Measurements from ENCODE around the gene COL25A1.

COL25A1 gene

DNA sequence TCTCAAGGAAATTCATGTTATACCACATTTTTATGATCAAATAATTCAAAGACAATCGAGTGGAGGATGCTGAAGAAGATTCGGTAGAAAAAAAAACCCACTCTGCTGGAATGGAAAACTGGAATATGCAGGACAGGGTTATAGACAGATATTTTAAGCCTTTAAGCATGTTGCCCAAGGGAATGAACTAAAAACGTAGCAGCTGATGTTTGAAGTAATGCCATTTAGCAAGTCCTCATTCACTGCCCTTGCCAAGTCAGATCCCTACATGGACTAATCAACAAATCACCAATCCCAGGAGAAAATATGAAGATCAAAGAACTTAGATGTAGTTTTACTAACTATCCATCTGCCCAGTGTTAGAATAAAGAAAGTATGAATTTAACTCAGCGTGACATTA is 464.0 kb downstream of the COL25A1 start:
- DNase-seq, result no peak

DNA sequence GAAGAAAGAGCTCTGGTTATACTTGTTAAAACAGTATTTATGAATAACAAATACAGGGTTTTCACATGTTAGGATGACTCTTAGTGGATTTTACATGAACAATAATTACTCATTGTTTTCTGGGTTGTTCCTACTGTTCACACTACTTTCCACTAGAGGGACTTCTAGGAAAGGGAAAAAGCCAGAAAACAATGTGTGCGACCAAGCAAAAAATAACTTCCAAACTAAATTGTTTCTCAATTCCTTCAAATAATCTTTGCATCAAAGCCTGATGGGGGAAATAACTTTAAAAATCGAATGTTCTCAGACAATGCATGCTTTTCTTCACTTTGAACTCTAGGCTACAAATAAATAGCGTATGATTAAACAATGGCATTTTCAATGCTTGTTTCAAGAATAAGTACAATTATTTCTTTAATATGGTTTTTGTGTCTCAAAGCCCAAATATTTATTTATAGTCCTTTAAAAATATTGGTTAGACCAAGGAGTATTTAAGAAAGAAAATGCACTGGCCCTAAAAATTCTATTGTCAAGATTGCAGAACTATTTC is 467.5 kb downstream of the COL25A1 start:
- no peak for DNase-seq

- DNase-seq, result no peak
These were observed 468.2 kb downstream of the COL25A1 start for GRCh38 chr4:108834166-108834834.

- no peak for DNase-seq
These were observed 469.4 kb downstream of the COL25A1 start for GRCh38 chr4:108833046-108833445.

GRCh38 chr4:108831886-108832285 is 470.6 kb downstream of the COL25A1 start:
- DNase-seq, result no peak

DNA sequence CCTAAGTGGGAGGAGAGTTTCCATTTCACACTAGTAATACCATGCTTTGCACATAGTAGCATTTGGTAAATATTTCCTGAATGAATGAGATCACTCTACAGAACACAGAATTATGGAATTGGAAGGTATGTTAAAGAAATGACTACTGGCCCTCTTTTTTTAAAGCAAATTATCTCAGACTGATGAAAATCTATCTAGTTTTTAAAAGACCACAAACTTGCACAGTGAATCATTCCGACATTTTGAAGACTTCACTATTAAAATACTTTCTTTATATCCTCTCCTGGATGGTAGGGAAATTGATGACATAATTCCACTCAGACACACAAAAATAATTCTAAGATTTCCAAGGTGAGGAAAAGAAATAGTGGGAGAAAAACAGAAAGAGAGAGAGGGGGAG is 471.2 kb downstream of the COL25A1 start:
- no peak for DNase-seq

GRCh38 chr4:108830509-108831244 is 471.8 kb downstream of the COL25A1 start:
- no peak for DNase-seq

- no peak for DNase-seq
These were observed 472.4 kb downstream of the COL25A1 start for GRCh38 chr4:108829966-108830492.

DNA sequence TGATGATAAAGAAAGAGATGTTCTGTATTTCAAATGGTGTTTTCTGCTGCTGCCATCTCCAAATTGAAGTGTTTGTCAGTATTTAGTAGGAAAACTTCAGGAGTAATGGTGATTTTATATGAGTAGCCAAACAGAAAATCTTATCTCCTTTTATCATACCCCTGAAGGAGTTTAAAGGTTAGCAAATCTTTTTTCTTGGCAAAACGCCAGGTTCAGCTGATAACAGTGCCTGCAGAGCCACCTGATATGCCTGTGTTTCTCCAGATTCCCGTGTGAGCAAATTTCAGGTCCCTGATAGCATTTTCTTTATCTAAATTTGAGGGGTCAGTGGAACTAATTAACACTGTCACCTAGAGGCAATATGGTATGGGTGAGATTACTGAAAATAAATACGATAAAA is 473.8 kb downstream of the COL25A1 start:
- no peak for DNase-seq

DNA sequence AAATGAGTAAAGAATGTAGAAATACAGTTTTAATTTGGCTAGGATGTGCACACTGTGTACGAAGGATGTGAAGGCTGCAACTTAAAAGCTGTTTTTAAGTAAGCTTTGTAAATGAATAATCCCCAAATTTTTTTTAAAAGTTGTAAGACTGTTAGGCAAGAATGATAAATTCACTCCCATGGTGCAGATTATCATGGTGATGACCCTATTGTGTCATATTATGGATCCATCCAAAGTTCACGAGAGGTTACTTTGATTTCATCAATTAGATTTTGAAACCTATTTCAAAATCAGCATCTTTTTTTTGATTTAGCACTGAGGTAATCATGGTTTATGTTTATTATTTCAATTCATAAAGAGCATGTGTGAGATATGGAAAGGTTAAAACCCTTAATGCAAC is 476.7 kb downstream of the COL25A1 start:
- no peak for DNase-seq

DNA sequence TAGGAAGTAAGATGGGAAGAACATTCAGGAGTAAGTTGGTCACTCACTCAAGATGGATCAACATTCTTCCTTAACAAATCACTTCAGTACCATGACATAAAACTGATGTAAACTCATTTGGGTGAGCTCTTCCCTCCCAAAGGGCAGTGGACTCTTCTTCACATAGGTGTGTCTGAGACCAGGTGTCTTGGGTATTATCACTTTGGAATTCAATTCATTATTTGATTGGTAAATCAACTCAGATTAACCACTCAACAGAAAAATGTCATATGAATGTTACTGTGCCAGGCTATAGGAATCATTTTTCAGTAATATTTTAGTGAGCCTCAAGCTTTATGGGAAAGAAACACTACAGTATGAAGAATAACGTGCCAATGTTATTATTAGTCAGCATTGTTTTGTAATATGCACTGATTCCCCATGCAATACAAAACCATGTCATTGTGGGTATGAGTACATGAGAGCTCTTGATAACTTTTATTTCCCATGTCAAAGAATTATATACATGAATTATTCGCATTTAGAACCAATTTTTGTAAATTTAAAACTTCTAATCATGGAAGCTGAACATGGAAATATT is 481.0 kb downstream of the COL25A1 start:
- no peak for DNase-seq

DNA sequence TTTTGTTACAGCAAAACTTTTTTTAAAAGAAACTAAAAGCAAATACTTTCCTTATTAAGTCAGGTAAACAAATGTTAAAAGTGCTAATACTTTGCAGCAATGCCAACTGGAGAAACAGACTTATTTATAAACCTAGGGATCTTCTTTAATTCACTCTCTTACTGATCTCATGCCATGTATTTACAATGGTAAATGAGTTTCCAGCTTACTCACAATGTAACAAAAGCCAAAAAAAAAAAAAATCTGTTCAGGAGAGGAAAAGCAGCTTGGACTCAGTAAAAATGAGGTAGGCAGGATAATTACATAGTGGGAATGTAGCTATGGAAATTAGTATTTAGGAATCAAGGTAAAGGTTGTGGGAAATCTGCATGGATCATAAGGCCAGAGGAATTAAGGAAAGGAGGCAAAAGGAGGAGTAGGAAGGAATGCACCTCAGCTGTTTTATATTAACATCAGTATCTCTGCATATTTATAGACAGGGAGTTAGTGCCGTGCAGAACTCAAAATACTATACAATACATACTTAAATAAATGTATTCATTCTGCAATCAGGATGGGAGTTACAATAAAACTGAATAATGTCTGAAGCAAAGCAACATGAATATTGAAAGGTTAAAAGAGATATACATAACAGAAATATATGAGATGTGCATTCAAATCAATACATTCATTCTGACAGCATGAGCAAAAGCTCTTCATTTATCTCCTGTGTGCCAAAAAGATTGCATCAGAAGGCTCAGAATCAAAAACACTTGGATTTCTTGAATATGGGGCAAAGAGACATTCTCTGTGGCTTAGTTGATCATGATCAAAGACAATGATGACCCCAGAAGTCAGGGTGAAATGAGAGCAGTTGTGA is 481.7 kb downstream of the COL25A1 start:
- DNase-seq, result no peak

GRCh38 chr4:108814326-108814725 is 488.1 kb downstream of the COL25A1 start:
- no peak for DNase-seq

DNA sequence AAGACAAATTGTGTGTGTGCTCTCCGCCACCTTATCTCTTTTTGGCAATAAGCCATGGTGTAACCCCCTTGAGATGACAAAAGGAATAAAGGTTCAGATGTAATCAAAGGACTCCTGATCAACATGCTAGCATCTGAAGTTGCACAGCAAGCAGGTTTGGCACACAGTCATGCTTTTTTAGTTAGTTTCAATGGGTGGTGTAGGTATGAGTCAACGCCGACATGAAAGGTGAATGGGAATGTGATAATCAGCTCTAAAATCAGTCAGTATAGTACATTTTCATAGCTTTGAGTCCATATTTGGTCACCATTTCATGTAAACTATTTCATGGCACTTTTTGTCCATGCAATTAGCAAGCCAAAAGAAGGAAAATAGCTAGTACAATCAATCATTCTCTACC is 489.2 kb downstream of the COL25A1 start:
- no peak for DNase-seq

GRCh38 chr4:108811486-108811885 is 491.0 kb downstream of the COL25A1 start:
- no peak for DNase-seq

GRCh38 chr4:108810087-108810486 is 492.4 kb downstream of the COL25A1 start:
- DNase-seq, result no peak

- DNase-seq, result no peak
These were observed 497.7 kb downstream of the COL25A1 start for GRCh38 chr4:108804648-108805273.

- no peak for DNase-seq
These were observed 503.2 kb downstream of the COL25A1 start for GRCh38 chr4:108799306-108799705.

GRCh38 chr4:108796173-108796572 is 506.3 kb downstream of the COL25A1 start:
- no peak for DNase-seq

- no peak for DNase-seq
These were observed 506.7 kb downstream of the COL25A1 start for GRCh38 chr4:108795733-108796132.

GRCh38 chr4:108794136-108794535 is 508.3 kb downstream of the COL25A1 start:
- no peak for DNase-seq

GRCh38 chr4:108793415-108793814 is 509.0 kb downstream of the COL25A1 start:
- DNase-seq, result no peak
